Bronchial epithelial cell (primary cell): ENCODE measurements around the gene CHSY3. TPM values are rescaled to one million over a fixed set of nuclear protein-coding genes. Genes with fewer than 3 reads are reported as not detected.

ENCODE experiments used
- DNase-seq: peaks from one replicate; pipeline ENCODE4 v3.0.0-alpha.2; 2010; ENCODE audit warnings: low read depth
- FAIRE-seq: peaks from 2 replicates; lab custom pipeline; 2011; peaks lifted over from hg19 to GRCh38; lab: Jason Lieb, UNC
- H3K27me3 ChIP-seq: 2 replicates; pipeline ENCODE4 v1.5.1; 2011; ENCODE audit warnings: low read length; ENCODE audit not compliant: control insufficient read depth, insufficient read depth
- H3K36me3 ChIP-seq: 2 replicates; pipeline ENCODE4 v1.5.1; 2011; ENCODE audit warnings: low read length; ENCODE audit not compliant: control insufficient read depth, insufficient read depth
- H3K4me3 ChIP-seq: 2 replicates; pipeline ENCODE4 v1.5.1; 2011; ENCODE audit warnings: mild to moderate bottlenecking, low read depth, low read length, control low read depth
- CTCF ChIP-seq: IDR thresholded peaks from 2 replicates; pipeline ENCODE4 v1.5.1; 2011; ENCODE audit warnings: mild to moderate bottlenecking, moderate library complexity, low read length, control low read depth, inconsistent platforms; ENCODE audit not compliant: insufficient read depth, severe bottlenecking
- total RNA-seq: library from RNA; depleted of rRNA; stranded (reverse); fragments of >200 nt; gene quantifications from 2 replicates; pipeline ENCODE4 v1.2.1, GENCODE V29; 2014

The CHSY3 gene
- total RNA-seq, 1 donor from 2014 or later = 0.26 TPM

- TF ChIP-seq CTCF = no peak
- no peaks in the 10 kb centered on the region for H3K36me3 ChIP-seq
- H3K27me3 ChIP-seq = no peaks in the 10 kb centered on the region
- peak; percentile 60 for DNase-seq
- no peak overlapping the region for H3K4me3 ChIP-seq
- no peak for FAIRE-seq
Observed at GRCh38 chr5:130050585-130050984, 146.3 kb downstream of the CHSY3 start.

GRCh38 chr5:130052752-130053151 lies 148.5 kb downstream of the CHSY3 start:
- Histone ChIP-seq H3K27me3 (no peaks in the 10 kb centered on the region), H3K4me3 (no peak overlapping the region), H3K36me3 (no peaks in the 10 kb centered on the region)
- DNase-seq = peak; percentile 63
- no peak for FAIRE-seq
- TF ChIP-seq CTCF = no peak

- Histone ChIP-seq H3K36me3 (no peaks in the 10 kb centered on the region), H3K27me3 (no peaks in the 10 kb centered on the region), H3K4me3 (no peak overlapping the region)
- TF ChIP-seq CTCF = no peak
- FAIRE-seq (no peak), DNase-seq (no peak)
Observed at GRCh38 chr5:130055572-130055971, 151.3 kb downstream of the CHSY3 start.

GRCh38 chr5:130061746-130062145 lies 157.5 kb downstream of the CHSY3 start:
- no peak for FAIRE-seq
- DNase-seq = no peak
- Histone ChIP-seq H3K27me3 (no peaks in the 10 kb centered on the region), H3K36me3 (no peaks in the 10 kb centered on the region), H3K4me3 (no peak overlapping the region)
- TF ChIP-seq CTCF = no peak

- H3K4me3 ChIP-seq = no peak overlapping the region
- no peaks in the 10 kb centered on the region for H3K27me3 ChIP-seq
- no peak for FAIRE-seq
- no peaks in the 10 kb centered on the region for H3K36me3 ChIP-seq
- no peak for TF ChIP-seq CTCF
- DNase-seq = no peak
Observed at GRCh38 chr5:130063603-130064002, 159.3 kb downstream of the CHSY3 start.

GRCh38 chr5:130064484-130064883 lies 160.2 kb downstream of the CHSY3 start:
- H3K4me3 ChIP-seq = no peak overlapping the region
- no peaks in the 10 kb centered on the region for H3K36me3 ChIP-seq
- no peaks in the 10 kb centered on the region for H3K27me3 ChIP-seq
- FAIRE-seq (no peak), DNase-seq (no peak)
- no peak for TF ChIP-seq CTCF
